Stimulated activated CD8-positive, alpha-beta memory T cell treated with anti-CD3 and anti-CD28 coated beads, Interleukin-15, amount 100 ng/mL, for 24 hours (primary cell): Measurements from ENCODE around the gene CLTCL1.
"Not testable (repeated sequence)": the region's sequence is repeated elsewhere in the genome, so short reads cannot be mapped to it uniquely, and the experiment has no call there.

Experiments used
- DNase-seq: peaks from one replicate; pipeline ENCODE4 v3.0.0-alpha.2; 2020; ENCODE audit warnings: low read depth

CLTCL1 gene

GRCh38 chr22:19290400-19291217 is 910 bp downstream of the CLTCL1 start:
- DNase-seq: no peak

- DNase-seq: no peak
Observed at GRCh38 chr22:19289475-19290161, 1.9 kb downstream of the CLTCL1 start.

DNA sequence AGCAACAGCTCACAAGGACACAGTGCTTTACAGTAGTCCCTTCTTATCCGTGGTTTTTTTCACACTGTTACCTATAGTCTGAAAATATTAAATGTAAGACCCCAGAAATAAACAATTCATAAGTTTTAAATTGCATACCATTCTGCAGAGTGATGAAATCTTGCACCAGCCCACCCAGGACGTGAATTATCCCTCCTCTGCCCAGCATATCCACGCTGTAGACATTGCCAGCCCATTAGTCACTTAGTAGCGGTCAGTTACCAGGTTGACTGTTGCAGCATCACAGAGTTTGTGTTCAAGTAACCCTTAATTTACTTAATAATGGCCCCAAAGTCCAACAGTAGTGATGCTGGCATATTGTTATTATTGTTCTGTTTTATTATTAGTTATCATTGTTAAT is 3.6 kb downstream of the CLTCL1 start:
- DNase-seq: no peak

DNA sequence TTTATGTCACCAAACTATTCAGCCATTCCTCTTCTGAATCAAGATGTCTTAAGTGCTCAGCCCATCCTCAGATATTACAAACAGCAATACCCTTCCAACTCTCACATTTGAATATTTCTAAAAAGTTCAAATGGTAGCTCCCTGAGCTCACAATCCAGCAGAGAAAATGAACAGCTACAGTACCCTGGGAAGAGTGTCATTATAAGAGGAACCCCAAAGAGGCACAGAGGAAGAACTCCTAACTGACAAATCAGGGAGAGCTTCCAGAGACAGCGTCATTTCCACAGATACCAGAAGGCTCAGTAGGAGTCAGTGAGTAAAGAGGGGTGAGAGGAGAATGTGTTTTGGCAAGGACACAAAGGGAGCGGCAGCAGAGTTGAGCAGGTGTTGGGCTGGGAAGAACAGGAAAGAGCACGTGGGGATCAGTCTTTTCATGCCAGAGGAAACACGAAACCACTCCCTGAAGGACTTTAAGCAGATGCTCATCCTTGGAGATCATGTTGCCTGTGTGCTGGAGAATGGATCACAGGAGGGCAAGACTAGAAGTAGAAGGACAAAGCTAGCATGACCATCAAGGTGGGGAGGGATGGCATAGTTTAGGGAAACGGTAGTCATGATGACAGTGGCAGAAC is 4.3 kb downstream of the CLTCL1 start:
- DNase-seq: no peak

- no peak for DNase-seq
Observed at GRCh38 chr22:19285831-19286230, 5.7 kb downstream of the CLTCL1 start.

GRCh38 chr22:19279143-19279542 is 12.4 kb downstream of the CLTCL1 start:
- DNase-seq: not testable (repeated sequence)

GRCh38 chr22:19277785-19278184 is 13.7 kb downstream of the CLTCL1 start:
- no peak for DNase-seq

- no peak for DNase-seq
Observed at GRCh38 chr22:19275919-19276600, 15.5 kb downstream of the CLTCL1 start.

GRCh38 chr22:19275513-19275912 is 16.0 kb downstream of the CLTCL1 start:
- DNase-seq: no peak

DNA sequence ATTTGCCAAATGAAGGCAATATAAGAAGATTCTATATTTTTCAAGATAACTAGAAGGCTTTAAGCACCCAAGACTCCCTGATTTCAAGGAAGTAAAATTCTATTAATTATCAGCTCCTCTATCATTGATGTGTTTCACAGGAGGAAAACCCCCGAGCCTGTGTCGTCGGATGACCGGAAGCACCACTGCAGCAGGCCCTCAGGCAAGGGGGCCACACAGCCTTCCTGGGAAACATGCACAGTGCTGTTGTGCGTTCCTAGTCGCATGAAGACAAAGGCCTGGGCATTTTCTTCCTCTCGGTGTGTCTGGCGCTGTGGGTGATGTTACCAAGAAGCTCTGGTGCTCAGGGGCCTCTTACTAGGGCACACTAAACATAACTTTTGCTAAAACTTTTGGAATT is 16.4 kb downstream of the CLTCL1 start:
- no peak for DNase-seq

DNA sequence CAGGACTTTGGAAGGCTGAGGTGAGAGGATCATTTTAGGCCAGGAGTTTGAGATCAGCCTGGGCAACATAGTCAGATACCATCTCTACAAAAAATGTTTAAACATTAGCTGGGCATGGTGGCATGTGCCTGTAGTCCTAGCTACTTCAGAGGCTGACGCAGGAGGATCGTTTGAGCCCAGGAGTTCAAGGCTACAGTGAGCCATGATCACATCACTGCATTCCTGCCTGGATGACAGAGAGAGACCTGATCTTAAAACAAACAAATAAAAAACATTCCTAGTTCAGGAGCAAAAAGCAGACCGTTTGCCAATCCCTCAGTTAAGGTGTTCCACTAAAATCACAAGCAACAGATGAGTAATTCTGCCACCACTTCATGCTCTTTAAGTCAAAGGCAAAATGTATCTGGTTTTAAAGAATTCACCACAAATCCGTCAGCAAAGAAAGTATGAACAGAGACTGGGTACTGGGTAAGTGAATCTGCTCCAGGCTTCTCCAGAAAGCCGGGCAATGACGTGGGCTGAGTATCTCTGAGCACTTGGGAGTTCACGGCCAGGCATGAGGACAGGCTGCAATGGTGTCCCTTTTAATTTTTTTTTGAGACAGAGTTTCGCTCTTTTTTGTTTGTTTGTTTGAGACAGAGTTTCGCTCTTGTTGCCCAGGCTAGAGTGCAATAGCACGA is 19.5 kb downstream of the CLTCL1 start:
- DNase-seq: no peak

DNA sequence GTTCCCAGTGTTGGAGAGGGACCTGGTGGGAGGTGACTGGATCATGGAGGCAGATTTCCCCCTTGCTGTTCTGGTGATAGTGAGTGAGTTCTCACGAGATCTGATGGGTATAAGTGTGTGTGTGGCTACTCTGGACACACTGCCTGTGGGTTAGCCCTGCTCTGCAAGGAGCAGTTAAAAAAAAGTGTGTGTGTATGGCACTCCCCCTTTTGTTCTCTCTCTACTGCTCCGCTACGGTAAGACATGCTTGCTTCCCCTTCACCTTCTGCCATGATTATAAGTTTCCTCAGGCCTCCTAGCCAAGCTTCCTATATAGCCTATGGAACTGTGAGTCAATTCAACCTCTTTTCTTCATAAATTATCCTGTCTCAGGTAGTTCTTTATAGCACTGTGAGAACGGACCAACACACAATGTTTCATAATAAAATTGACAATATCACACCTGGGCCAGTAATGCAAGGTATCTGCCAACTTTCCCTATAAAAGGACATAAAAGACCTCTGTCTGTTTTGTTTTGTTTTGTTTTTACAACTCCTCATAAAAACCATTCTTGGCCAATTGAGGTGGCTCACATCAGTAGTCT is 20.2 kb downstream of the CLTCL1 start:
- no peak for DNase-seq

GRCh38 chr22:19270873-19271272 is 20.6 kb downstream of the CLTCL1 start:
- no peak for DNase-seq

GRCh38 chr22:19266547-19267086 is 24.9 kb downstream of the CLTCL1 start:
- DNase-seq: no peak

GRCh38 chr22:19265779-19266178 is 25.7 kb downstream of the CLTCL1 start:
- no peak for DNase-seq

DNA sequence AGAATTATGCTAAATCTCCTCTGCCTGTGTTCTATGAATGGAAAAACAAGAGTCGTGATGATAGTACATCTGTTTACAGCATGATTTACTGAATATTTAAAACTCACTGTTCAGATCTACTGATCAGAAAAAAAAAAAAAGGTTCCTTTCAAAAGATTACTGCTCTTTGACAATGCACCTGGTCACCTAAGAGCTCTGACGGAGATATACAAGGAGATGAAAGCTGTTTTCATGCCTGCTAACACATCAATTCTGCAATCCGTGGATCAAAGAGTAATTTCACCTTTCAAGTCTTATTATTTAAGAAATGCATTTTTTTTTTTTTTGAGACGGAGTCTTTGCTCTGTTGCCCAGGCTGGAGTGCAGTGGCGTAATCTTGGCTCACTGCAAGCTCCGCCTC is 30.7 kb downstream of the CLTCL1 start:
- no peak for DNase-seq

DNA sequence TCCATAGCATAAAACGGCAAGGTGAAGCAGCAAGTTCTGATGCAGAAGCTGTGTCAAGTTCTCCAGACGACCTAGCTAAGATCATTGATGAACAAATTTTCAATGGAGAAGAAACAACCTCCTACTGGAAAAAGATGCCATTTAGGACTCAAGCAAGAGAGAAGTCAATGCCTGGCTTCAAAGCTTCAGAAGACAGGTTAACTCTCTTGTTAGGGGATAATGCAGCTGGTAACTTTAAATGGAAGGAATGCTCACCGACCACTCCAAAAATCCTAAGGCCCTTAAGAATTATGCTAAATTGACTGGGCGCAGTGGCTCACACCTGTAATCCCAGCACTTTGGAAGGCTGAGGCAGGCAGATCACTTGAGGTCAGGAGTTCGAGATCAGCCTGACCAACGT is 31.3 kb downstream of the CLTCL1 start:
- no peak for DNase-seq

GRCh38 chr22:19258968-19259288 is 32.6 kb downstream of the CLTCL1 start:
- DNase-seq: not testable (repeated sequence)

GRCh38 chr22:19258371-19258770 is 33.1 kb downstream of the CLTCL1 start:
- DNase-seq: no peak

- not testable (repeated sequence) for DNase-seq
Observed at GRCh38 chr22:19256362-19256761, 35.2 kb downstream of the CLTCL1 start.

DNA sequence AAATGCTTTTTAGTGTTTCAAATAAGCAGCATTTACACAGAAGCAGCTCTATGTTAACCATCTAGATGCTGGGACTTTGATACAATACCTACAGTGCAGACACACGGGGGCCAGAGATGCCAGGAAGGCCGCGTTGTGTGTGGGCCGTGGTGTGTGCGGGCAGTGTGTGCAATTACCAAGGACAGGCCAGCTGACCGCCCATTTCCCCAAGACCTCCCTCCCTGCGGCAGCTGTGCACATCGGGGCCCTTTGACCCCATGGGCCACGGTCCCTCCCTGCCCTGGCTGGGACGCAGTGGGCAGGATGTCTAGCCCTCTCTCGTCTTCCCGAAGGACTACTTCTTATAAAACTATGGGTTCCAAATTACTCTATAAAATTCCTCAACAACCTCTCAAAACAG is 38.4 kb downstream of the CLTCL1 start:
- no peak for DNase-seq
